Adrenal gland (tissue), 12 donors: Measurements from ENCODE around the gene LETMD1. TPM values are rescaled to one million over a fixed set of nuclear protein-coding genes. Genes with fewer than 3 reads are reported as not detected.
"Not testable (repeated sequence)": the region's sequence is repeated elsewhere in the genome, so short reads cannot be mapped to it uniquely, and the experiment has no call there.

Experiments
- DNase-seq, 7 donors: peaks; one replicate each; pipeline ENCODE4 v3.0.0-alpha.2; 2019 to 2020
- H3K27ac ChIP-seq, 5 donors: fragments of 200-600 bp; sonication (generic) in 4 of 5; 1 replicate in 3 of 5; 2 replicates in 2 of 5; pipeline versions ENCODE4 v1.5.1 to v1.8.0; 2016 to 2020; ENCODE audit warnings: mild to moderate bottlenecking in 1 of 5
- H3K27me3 ChIP-seq: fragments of 200-600 bp; 2 replicates; pipeline ENCODE4 v1.8.0; 2021
- H3K36me3 ChIP-seq, 2 donors: fragments of 200-600 bp; replicated peaks in 1 of 2; 1 replicate in 1 of 2; 2 replicates in 1 of 2; pipeline versions ENCODE4 v1.5.1 to v1.8.0; 2018 to 2022
- H3K4me1 ChIP-seq, 2 donors: fragments of 200-600 bp; replicated peaks in 1 of 2; 1 replicate in 1 of 2; 2 replicates in 1 of 2; pipeline versions ENCODE4 v1.5.1 to v1.8.0; 2018 to 2021
- H3K4me3 ChIP-seq, 4 donors: fragments of 200-600 bp; sonication (generic) in 3 of 4; one replicate each; pipeline ENCODE4 v1.5.1; 2016 to 2018
- H3K9me3 ChIP-seq, 3 donors: fragments of 200-600 bp; sonication (generic) in 1 of 3; replicated peaks in 1 of 3; 1 replicate in 2 of 3; 2 replicates in 1 of 3; pipeline versions ENCODE4 v1.5.1 to v1.8.0; 2016 to 2021
- POLR2A ChIP-seq, 2 donors: fragments of 450-650 bp; IDR thresholded peaks; one replicate each; pipeline ENCODE4 v1.6.1; 2017; ENCODE audit warnings: antibody characterized with exemption in 2 of 2, mild to moderate bottlenecking in 2 of 2, moderate library complexity in 1 of 2
- WGBS, 4 donors: extraction: QIAGEN DNeasy Blood & Tissue Kit in 2 of 4; methylation state at CpG; one replicate each; pipeline versions ENCODE4 v1.1.5 to v1.1.7; 2013 to 2017; 5-methylcytosine and 5-hydroxymethylcytosine counted together
- intact Hi-C, 2 donors: fragments of 100-400 bp; cut with DNase I; formaldehyde crosslinking; loops; one replicate each; pipeline versions ENCODE4 v1.14.1 to v1.15.0; 2022 to 2023
- polyA plus RNA-seq, 3 donors: library from polyadenylated mRNA; stranded (reverse); fragments of 200-250 nt in 2 of 3; fragments of 350-450 nt in 1 of 3; fragmentation: Illumina TruSeq in 1 of 3; extraction: RNeasy Lipid Tissue Mini Kit (QIAGEN cat#74804) in 1 of 3; gene quantifications; one replicate each; pipeline ENCODE4 v1.2.3, GENCODE V29; 2013 to 2014
- total RNA-seq, 9 donors: library from RNA; depleted of rRNA in 4 of 9; stranded (reverse); fragments of >200 nt in 4 of 9; fragments of 120-200 nt in 1 of 9; fragmentation: NEBNext Ultra II Directional in 1 of 9; extraction: Animal tissue kit (Norgen Biotek cat#: 25700) in 1 of 9; gene quantifications; one replicate each; pipeline versions ENCODE4 v1.1.0 to v1.2.4, GENCODE V29; 2013 to 2023
- TF ChIP-seq, protein P1 (sequence below), 6 experiments: fragments of 450-650 bp in 4 of 6; fragments of 200-600 bp in 2 of 6; sonication (generic) in 1 of 6; IDR thresholded peaks; 1 replicate in 5 of 6; 2 replicates in 1 of 6; pipeline versions ENCODE4 v1.5.1 to v1.8.0; 2016 to 2021; ENCODE audit warnings: antibody characterized with exemption in 6 of 6, mild to moderate bottlenecking in 2 of 6, moderate library complexity in 1 of 6
- donor health status: healthy with polysubstance abuse.
- donor health status: Bipolar disorder and iron deficiency.
- donor health status: DM: yes; HTN: yes; CAD: no.
- donor health status: DM: no; HTN: no; CAD: no.
- donor health status: DM: no; HTN: no; CAD: no.
- donor health status: DM: yes; HTN: yes; CAD: no.

Gene LETMD1
- total and polyA plus RNA-seq, 12 donors, result 37.7 to 122 (median 73.2) TPM

GRCh38 chr12:51075390-51075789, 27.3 kb downstream of the LETMD1 start:
- Histone ChIP-seq H3K36me3 (peaks cover 0 to 33% of the 10 kb centered on the region in 2 donors), H3K27me3 (no peaks in the 10 kb centered on the region), H3K4me3 (no peak overlapping the region), H3K4me1 (peaks cover 0 to 34% of the 10 kb centered on the region in 2 donors), H3K9me3 (no peaks in the 10 kb centered on the region), H3K27ac (peak overlapping the region in 1 of 5 donors; percentile 6)
- DNase-seq, result peak in 1 of 7 donors; percentile 50
- TF ChIP-seq POLR2A (IDR thresholded peaks at IDR 0.05), result no peak
- TF ChIP-seq, protein P1, sequence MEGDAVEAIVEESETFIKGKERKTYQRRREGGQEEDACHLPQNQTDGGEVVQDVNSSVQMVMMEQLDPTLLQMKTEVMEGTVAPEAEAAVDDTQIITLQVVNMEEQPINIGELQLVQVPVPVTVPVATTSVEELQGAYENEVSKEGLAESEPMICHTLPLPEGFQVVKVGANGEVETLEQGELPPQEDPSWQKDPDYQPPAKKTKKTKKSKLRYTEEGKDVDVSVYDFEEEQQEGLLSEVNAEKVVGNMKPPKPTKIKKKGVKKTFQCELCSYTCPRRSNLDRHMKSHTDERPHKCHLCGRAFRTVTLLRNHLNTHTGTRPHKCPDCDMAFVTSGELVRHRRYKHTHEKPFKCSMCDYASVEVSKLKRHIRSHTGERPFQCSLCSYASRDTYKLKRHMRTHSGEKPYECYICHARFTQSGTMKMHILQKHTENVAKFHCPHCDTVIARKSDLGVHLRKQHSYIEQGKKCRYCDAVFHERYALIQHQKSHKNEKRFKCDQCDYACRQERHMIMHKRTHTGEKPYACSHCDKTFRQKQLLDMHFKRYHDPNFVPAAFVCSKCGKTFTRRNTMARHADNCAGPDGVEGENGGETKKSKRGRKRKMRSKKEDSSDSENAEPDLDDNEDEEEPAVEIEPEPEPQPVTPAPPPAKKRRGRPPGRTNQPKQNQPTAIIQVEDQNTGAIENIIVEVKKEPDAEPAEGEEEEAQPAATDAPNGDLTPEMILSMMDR (IDR thresholded peaks at IDR 0.05), result no peak
- 87 to 98% (median 93%) methylated on average over 5 of the region's 5 CpGs for WGBS, 4 donors
- intact Hi-C loops, result no loop called here

DNA sequence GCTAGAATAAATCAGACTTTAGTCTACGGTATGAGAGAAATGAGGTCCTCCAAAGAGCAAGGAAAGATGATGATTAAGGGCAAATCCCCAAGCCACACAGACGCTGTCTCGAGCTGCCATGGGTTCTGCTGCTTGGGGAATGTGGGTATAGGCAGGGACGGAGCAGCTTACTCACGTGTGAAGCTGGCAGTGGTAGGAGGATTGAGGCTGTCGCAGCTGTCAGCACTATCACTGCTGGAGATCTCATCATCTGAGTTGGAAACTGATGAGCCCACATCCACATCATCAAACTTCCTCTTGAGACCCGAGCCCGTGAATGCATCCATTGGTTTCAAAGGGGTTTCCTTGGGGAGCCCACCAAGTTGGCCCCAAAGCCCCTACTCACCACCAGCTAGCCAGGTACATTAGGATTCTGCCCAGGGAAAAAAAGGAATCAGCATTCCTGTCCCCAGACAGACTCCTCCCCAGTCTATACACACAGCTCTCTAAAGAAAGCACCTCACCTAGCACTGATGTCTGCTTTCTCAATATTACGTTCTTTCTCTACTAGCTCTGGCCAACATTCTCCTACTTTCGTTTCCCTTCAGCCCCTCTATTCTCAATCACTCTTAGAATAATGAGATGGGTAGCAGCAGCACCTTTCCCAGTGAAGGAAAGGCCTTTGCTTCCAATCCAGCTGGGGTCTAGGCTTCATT, 28.3 kb downstream of the LETMD1 start:
- Histone ChIP-seq H3K36me3 (peaks cover 0 to 26% of the 10 kb centered on the region in 2 donors), H3K9me3 (no peaks in the 10 kb centered on the region), H3K4me1 (peaks cover 0 to 38% of the 10 kb centered on the region in 2 donors), H3K27me3 (no peaks in the 10 kb centered on the region), H3K4me3 (no peak overlapping the region), H3K27ac (no peak overlapping the region)
- WGBS, 4 donors, result 81 to 92% (median 88%) methylated on average over 9 to 10 of the region's 10 CpGs
- no peak for TF ChIP-seq POLR2A (IDR thresholded peaks at IDR 0.05)
- TF ChIP-seq, protein P1 (IDR thresholded peaks at IDR 0.05), result no peak
- peak in 1 of 7 donors; percentile 46 for DNase-seq
- intact Hi-C loops, result no loop called here

DNA sequence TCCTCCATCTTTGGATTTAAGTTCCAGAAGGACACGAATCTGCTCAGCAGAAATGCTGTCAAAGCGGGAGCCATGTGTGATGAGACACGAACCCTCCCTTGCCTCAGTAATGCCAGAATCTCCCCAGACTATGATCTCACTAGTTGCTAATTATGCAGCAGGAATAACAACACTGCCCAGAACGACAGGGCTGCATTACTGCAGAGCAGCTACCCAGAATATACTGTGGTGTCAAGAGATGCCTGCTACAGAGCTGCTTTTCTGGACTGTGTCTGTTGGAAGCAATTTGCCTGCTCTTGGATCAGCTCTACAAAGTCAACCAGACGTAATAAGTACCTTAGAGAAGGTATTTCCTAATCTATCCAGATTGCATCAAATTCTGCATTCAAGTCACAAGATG, 29.8 kb downstream of the LETMD1 start:
- WGBS, 4 donors, result 52 to 69% (median 60%) methylated on average over 4 to 5 of the region's 5 CpGs
- no peak for TF ChIP-seq POLR2A (IDR thresholded peaks at IDR 0.05)
- TF ChIP-seq, protein P1 (IDR thresholded peaks at IDR 0.05), result no peak
- Histone ChIP-seq H3K4me3 (no peak overlapping the region), H3K27ac (no peak overlapping the region), H3K36me3 (peaks cover 0 to 13% of the 10 kb centered on the region in 2 donors), H3K4me1 (peaks cover 0 to 48% of the 10 kb centered on the region in 2 donors), H3K9me3 (no peaks in the 10 kb centered on the region), H3K27me3 (no peaks in the 10 kb centered on the region)
- peak in 1 of 7 donors; percentile 52 for DNase-seq
- intact Hi-C loops, result no loop called here

GRCh38 chr12:51078346-51078745, 30.2 kb downstream of the LETMD1 start:
- DNase-seq, H3K36me3 ChIP-seq, intact Hi-C loops, H3K27ac ChIP-seq, H3K27me3 ChIP-seq, H3K9me3 ChIP-seq, H3K4me3 ChIP-seq: not testable (repeated sequence)
- 68 to 77% (median 72%) methylated on average over 5 of the region's 5 CpGs for WGBS, 4 donors
- peaks cover 0 to 48% of the 10 kb centered on the region in 2 donors for H3K4me1 ChIP-seq

DNA sequence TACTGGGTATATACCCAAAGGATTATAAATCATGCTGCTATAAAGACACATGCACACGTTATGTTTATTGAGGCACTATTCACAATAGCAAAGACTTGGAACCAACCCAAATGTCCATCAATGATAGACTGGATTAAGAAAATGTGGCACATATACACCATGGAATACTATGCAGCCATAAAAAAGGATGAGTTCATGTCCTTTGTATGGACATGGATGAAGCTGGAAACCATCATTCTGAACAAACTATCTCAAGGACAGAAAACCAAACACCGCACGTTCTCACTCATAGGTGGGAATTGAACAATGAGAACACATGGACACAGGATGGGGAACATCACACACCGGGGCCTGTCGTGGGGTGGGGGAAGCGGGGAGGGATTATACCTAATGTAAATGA, 30.7 kb downstream of the LETMD1 start:
- WGBS, 4 donors, result 97 to 99% (median 97%) methylated on average over 6 of the region's 6 CpGs
- H3K27ac ChIP-seq, H3K27me3 ChIP-seq, H3K36me3 ChIP-seq, H3K9me3 ChIP-seq, intact Hi-C loops, H3K4me3 ChIP-seq: not testable (repeated sequence)
- peak in 1 of 7 donors; percentile 25 for DNase-seq
- peaks cover 0 to 48% of the 10 kb centered on the region in 2 donors for H3K4me1 ChIP-seq
